ENCODE results near the gene LIPF. TPM values are rescaled to one million over a fixed set of nuclear protein-coding genes. Genes with fewer than 3 reads are reported as not detected.

Gene LIPF
- total RNA-seq, result not detected in 2 replicates

GRCh38 chr10:88664142-88664541 lies at the start of gene LIPF:
Gene LIPF (plus strand): TSS chr10:88664442. CDS start chr10:88667298, 2,856 bp downstream.

GRCh38 chr10:88705958-88706357 lies 41.7 kb downstream of the LIPF start, which contains the start of gene LIPK:
Gene LIPK (plus strand): TSS chr10:88706249. CDS start chr10:88724544, 18,295 bp downstream.

Other genes with a start within 250 kb of the LIPF start
- 9.3 and 16.3 TPM in 2 replicates for gene RNLS, start 81.1 kb upstream of the LIPF start, total RNA-seq
- gene LIPJ, start 77.7 kb upstream of the LIPF start, total RNA-seq, result not detected in 2 replicates
- not detected in 2 replicates for gene LIPK, start 41.8 kb downstream of the LIPF start, total RNA-seq
- not detected in 2 replicates for gene LIPN, start 95.6 kb downstream of the LIPF start, total RNA-seq
- not detected in 2 replicates for gene LIPM, start 138.3 kb downstream of the LIPF start, total RNA-seq
- gene ANKRD22, start 187.4 kb downstream of the LIPF start, total RNA-seq, result 0.31 and 0.42 TPM in 2 replicates
- 4.9 and 5.2 TPM in 2 replicates for gene STAMBPL1, start 215.8 kb downstream of the LIPF start, total RNA-seq